Measurements from ENCODE around the gene PIK3CD.

The PIK3CD gene

DNA sequence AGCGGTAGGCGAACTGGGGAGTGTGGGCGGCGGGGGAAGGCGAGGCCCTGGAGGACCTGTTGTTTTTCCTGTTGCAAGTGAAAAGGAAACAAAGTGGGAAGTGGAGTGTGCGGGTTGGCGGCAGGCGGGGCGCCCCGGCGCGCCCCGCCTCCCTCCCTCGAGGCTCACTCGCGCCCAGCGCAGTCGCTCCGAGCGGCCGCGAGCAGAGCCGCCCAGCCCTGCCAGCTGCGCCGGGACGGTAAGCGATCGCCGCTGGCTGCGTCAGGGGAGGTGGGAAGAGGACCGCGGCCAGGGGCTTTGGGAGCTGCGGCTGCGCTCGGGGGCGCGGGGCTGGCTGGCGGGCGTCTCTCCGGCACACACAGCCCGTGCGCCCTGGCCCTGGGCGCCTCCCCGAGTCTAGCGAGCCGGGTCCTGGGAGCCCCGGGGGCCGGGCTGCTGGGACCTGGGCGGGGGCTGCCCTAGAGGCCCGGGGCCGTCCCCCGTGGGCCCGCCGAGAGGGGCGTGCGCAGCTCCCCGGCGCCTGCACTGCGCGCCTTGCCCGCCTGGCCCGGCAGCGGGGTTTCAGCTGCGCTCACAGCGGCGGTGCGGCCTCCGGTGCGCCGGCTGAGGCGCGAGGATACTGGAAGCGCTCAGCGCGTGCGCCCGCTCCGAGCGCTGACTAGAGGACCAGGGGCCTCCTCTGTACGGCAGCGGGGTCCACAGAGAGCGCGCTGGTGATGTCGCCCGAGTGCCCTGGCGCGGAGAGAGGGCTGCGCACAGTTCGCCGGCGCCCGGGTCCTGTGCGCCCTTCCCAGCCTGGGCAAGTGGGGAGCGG, at the start of gene PIK3CD:
PIK3CD (plus strand) TSS at position 167 of the 814 bp plus-strand sequence. CDS start 58,725 bp downstream, outside the sequence.
- H3K4me3 Mint-ChIP-seq, result peak within 1 kb of the TSS; percentile 97
- no peaks in the 10 kb centered on the region for H3K27me3 Mint-ChIP-seq (ENCODE audit: low read depth)
- peak within 1 kb of the TSS; percentile 92 for H3K27ac Mint-ChIP-seq
- peak; percentile 32 for DNase-seq (ENCODE audit: low spot score)
- peaks cover 43% of the 10 kb centered on the region for H3K4me1 Mint-ChIP-seq (ENCODE audit: low read depth)
- peaks cover 42% of the 10 kb centered on the region for H3K36me3 Mint-ChIP-seq (ENCODE audit: low read depth)
- H3K9me3 Mint-ChIP-seq, result no peaks in the 10 kb centered on the region

GRCh38 chr1:9601942-9602793, 49.4 kb upstream of the PIK3CD start:
- H3K27ac Mint-ChIP-seq, result no peak overlapping the region
- no peaks in the 10 kb centered on the region for H3K4me1 Mint-ChIP-seq (ENCODE audit: low read depth)
- peaks cover 6% of the 10 kb centered on the region for H3K36me3 Mint-ChIP-seq (ENCODE audit: low read depth)
- H3K4me3 Mint-ChIP-seq, result no peak overlapping the region
- no peaks in the 10 kb centered on the region for H3K9me3 Mint-ChIP-seq
- H3K27me3 Mint-ChIP-seq (ENCODE audit: low read depth), result no peaks in the 10 kb centered on the region
- DNase-seq (ENCODE audit: low spot score), result no peak

DNA sequence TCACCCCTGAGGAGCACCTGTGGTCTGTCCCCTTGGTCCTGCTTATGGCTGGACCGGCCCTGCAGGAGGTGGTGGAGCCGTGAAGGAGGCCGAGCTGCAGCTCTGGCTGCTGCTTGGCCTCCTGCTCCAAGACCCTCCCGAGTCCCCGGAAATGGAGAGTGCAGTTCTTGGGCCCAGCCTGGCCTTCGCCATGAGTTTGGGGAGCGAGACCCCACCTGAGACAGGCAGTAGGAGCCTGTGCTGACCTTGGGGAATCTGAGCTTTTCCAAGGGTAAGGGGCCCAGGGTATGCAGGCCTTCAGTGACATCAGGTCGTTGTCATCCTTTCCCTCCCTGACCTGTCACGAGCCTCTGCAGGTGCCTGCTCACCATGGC, 48.8 kb upstream of the PIK3CD start:
- no peaks in the 10 kb centered on the region for H3K4me1 Mint-ChIP-seq (ENCODE audit: low read depth)
- no peaks in the 10 kb centered on the region for H3K9me3 Mint-ChIP-seq
- H3K36me3 Mint-ChIP-seq (ENCODE audit: low read depth), result peaks cover 6% of the 10 kb centered on the region
- H3K4me3 Mint-ChIP-seq, result no peak overlapping the region
- no peak overlapping the region for H3K27ac Mint-ChIP-seq
- no peaks in the 10 kb centered on the region for H3K27me3 Mint-ChIP-seq (ENCODE audit: low read depth)
- DNase-seq (ENCODE audit: low spot score), result no peak

- Mint-ChIP-seq H3K4me3 (no peak overlapping the region), H3K27ac (no peak overlapping the region), H3K27me3 (ENCODE audit: low read depth) (no peaks in the 10 kb centered on the region), H3K36me3 (ENCODE audit: low read depth) (peaks cover 2% of the 10 kb centered on the region), H3K9me3 (no peaks in the 10 kb centered on the region), H3K4me1 (ENCODE audit: low read depth) (no peaks in the 10 kb centered on the region)
- DNase-seq (ENCODE audit: low spot score), result no peak
Measured at GRCh38 chr1:9603307-9603706, 48.2 kb upstream of the PIK3CD start.

- no peak overlapping the region for H3K4me3 Mint-ChIP-seq
- H3K36me3 Mint-ChIP-seq (ENCODE audit: low read depth), result peaks cover 2% of the 10 kb centered on the region
- no peak overlapping the region for H3K27ac Mint-ChIP-seq
Measured at GRCh38 chr1:9603766-9604753, 47.5 kb upstream of the PIK3CD start.

DNA sequence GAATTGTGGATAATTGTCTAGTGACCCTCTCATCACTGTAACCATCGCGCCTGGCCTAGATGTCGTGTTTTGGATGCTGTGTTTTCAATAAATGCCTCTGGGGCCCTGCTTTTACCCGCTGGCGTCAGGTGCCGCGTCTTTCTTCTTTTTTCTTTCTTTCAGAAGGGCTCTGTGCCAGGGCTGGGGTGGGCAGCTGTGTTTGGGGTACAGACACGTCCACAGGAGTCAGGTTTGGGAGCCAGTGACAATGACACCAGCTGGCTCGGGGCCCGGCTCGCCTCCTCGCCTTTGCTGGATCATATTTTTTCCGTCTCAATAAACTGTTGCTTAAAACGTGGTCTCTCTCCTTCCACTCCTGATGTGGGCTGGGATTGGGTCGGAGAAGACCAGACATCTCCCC, 46.7 kb upstream of the PIK3CD start:
- H3K27ac Mint-ChIP-seq, result no peak overlapping the region
- no peaks in the 10 kb centered on the region for H3K27me3 Mint-ChIP-seq (ENCODE audit: low read depth)
- no peaks in the 10 kb centered on the region for H3K36me3 Mint-ChIP-seq (ENCODE audit: low read depth)
- H3K4me1 Mint-ChIP-seq (ENCODE audit: low read depth), result no peaks in the 10 kb centered on the region
- no peak for DNase-seq (ENCODE audit: low spot score)
- H3K9me3 Mint-ChIP-seq, result no peaks in the 10 kb centered on the region
- no peak overlapping the region for H3K4me3 Mint-ChIP-seq

More at GRCh38 chr1:9603766-9604753, 47.5 kb upstream of the PIK3CD start:
- DNase-seq (ENCODE audit: low spot score), result no peak
- Mint-ChIP-seq H3K4me1 (ENCODE audit: low read depth) (no peaks in the 10 kb centered on the region), H3K27me3 (ENCODE audit: low read depth) (no peaks in the 10 kb centered on the region), H3K9me3 (no peaks in the 10 kb centered on the region)

DNA sequence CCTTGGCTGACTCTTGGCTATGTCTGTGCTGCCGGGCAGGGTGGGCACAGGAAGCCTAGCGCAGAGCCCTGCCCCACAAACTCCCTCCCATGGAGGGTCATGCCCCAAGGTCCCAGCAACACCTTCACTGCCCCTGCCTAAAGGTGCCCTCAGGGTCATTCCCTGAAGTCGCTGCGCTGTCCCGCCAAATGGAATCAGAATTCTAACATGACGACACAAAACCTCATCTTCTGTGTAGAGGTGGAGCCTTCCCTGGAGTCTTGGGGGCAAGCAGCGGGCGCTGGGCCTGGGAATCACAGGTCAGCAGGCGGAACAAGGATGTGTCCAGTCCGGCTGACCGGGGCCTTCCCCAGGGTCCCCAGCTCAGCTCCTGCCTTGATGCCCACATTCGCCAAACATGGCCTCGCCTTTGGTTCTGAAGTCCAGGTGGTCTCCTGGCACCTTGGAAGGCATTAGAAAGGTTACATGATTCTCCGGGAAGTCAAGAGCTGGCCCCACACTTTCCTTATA, 45.5 kb upstream of the PIK3CD start:
- H3K4me1 Mint-ChIP-seq (ENCODE audit: low read depth), result no peaks in the 10 kb centered on the region
- no peaks in the 10 kb centered on the region for H3K36me3 Mint-ChIP-seq (ENCODE audit: low read depth)
- no peak for DNase-seq (ENCODE audit: low spot score)
- H3K27me3 Mint-ChIP-seq (ENCODE audit: low read depth), result no peaks in the 10 kb centered on the region
- no peak overlapping the region for H3K27ac Mint-ChIP-seq
- H3K9me3 Mint-ChIP-seq, result no peaks in the 10 kb centered on the region
- no peak overlapping the region for H3K4me3 Mint-ChIP-seq

- Mint-ChIP-seq H3K9me3 (no peaks in the 10 kb centered on the region), H3K36me3 (ENCODE audit: low read depth) (peaks cover 2% of the 10 kb centered on the region), H3K4me1 (ENCODE audit: low read depth) (no peaks in the 10 kb centered on the region), H3K4me3 (no peak overlapping the region), H3K27ac (no peak overlapping the region), H3K27me3 (ENCODE audit: low read depth) (no peaks in the 10 kb centered on the region)
- no peak for DNase-seq (ENCODE audit: low spot score)
Measured at GRCh38 chr1:9606458-9606857, 45.1 kb upstream of the PIK3CD start.

GRCh38 chr1:9606948-9607347, 44.6 kb upstream of the PIK3CD start:
- H3K4me3 Mint-ChIP-seq, result no peak overlapping the region
- H3K4me1 Mint-ChIP-seq (ENCODE audit: low read depth), result no peaks in the 10 kb centered on the region
- H3K9me3 Mint-ChIP-seq, result no peaks in the 10 kb centered on the region
- no peaks in the 10 kb centered on the region for H3K27me3 Mint-ChIP-seq (ENCODE audit: low read depth)
- DNase-seq (ENCODE audit: low spot score), result no peak
- peaks cover 4% of the 10 kb centered on the region for H3K36me3 Mint-ChIP-seq (ENCODE audit: low read depth)
- H3K27ac Mint-ChIP-seq, result no peak overlapping the region

DNA sequence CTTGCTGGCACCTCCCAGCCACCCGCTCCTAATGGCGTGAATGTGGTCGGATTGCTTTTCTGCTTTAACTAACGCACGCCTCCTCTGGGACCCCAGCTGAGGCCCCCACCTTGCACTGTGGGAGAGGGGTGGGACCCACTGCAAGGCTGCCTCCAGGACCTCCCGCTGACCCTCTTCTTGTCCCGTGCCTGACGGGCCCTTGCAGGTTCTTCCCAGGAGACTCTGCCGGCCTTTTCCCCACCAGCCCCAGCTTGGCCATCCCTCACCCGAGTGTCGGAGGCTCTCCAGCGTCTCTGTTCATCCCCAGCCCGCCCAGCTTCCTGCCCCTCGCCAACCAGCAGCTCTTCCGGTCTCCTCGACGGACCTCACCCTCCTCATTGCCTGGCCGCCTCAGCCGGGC, 44.2 kb upstream of the PIK3CD start:
- Mint-ChIP-seq H3K36me3 (ENCODE audit: low read depth) (peaks cover 4% of the 10 kb centered on the region), H3K27ac (no peak overlapping the region), H3K4me1 (ENCODE audit: low read depth) (no peaks in the 10 kb centered on the region), H3K4me3 (no peak overlapping the region), H3K27me3 (ENCODE audit: low read depth) (no peaks in the 10 kb centered on the region), H3K9me3 (no peaks in the 10 kb centered on the region)
- DNase-seq (ENCODE audit: low spot score), result no peak

- H3K9me3 Mint-ChIP-seq, result no peaks in the 10 kb centered on the region
- H3K4me1 Mint-ChIP-seq (ENCODE audit: low read depth), result no peaks in the 10 kb centered on the region
- H3K27ac Mint-ChIP-seq, result no peak overlapping the region
- H3K4me3 Mint-ChIP-seq, result no peak overlapping the region
- H3K36me3 Mint-ChIP-seq (ENCODE audit: low read depth), result peaks cover 4% of the 10 kb centered on the region
- DNase-seq (ENCODE audit: low spot score), result no peak
- H3K27me3 Mint-ChIP-seq (ENCODE audit: low read depth), result no peaks in the 10 kb centered on the region
Measured at GRCh38 chr1:9609998-9610397, 41.5 kb upstream of the PIK3CD start.

- H3K4me3 Mint-ChIP-seq, result no peak overlapping the region
- no peaks in the 10 kb centered on the region for H3K9me3 Mint-ChIP-seq
- H3K4me1 Mint-ChIP-seq (ENCODE audit: low read depth), result no peaks in the 10 kb centered on the region
- no peaks in the 10 kb centered on the region for H3K27me3 Mint-ChIP-seq (ENCODE audit: low read depth)
- H3K27ac Mint-ChIP-seq, result no peak overlapping the region
- no peak for DNase-seq (ENCODE audit: low spot score)
- H3K36me3 Mint-ChIP-seq (ENCODE audit: low read depth), result peaks cover 4% of the 10 kb centered on the region
Measured at GRCh38 chr1:9610548-9610947, 41.0 kb upstream of the PIK3CD start.

GRCh38 chr1:9611716-9612115, 39.8 kb upstream of the PIK3CD start:
- no peak overlapping the region for H3K4me3 Mint-ChIP-seq
- H3K9me3 Mint-ChIP-seq, result no peaks in the 10 kb centered on the region
- H3K27me3 Mint-ChIP-seq (ENCODE audit: low read depth), result no peaks in the 10 kb centered on the region
- no peak overlapping the region for H3K27ac Mint-ChIP-seq
- H3K36me3 Mint-ChIP-seq (ENCODE audit: low read depth), result peaks cover 4% of the 10 kb centered on the region
- DNase-seq (ENCODE audit: low spot score), result no peak
- no peaks in the 10 kb centered on the region for H3K4me1 Mint-ChIP-seq (ENCODE audit: low read depth)

All from T-helper 2 cell treated with Interferon-gamma antibody and Interleukin-4, amounts not matched to agents 5 μg/mL and 100 μg/mL, for 36 hours (primary cell).